ENCODE results near the gene SORL1.

SORL1 gene

DNA sequence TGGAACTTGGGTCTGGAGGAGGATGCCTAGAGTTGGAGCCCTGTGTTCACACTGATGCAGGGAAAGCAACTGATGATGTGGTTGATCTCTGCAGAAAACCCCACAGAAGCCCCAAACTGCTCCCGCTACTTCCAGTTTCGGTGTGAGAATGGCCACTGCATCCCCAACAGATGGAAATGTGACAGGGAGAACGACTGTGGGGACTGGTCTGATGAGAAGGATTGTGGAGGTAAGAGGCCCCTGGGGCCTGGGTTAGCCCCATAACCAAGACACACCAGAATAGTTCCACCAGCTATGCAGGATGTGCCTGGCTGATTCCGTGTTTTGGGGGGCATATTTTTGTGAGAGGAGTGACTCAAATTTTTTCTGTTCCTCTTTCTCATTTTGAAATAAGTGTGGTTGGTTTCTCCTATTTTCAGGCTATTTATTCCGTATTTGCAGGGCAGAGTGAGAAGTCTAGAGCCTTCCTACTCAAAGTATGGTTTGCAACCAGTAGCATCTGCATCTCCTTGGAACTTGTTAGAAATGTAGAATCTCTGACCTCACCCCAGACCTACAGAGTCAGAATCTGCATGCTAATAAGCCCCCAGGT lies 137.9 kb downstream of the SORL1 start:
- DNase-seq = no peak

DNA sequence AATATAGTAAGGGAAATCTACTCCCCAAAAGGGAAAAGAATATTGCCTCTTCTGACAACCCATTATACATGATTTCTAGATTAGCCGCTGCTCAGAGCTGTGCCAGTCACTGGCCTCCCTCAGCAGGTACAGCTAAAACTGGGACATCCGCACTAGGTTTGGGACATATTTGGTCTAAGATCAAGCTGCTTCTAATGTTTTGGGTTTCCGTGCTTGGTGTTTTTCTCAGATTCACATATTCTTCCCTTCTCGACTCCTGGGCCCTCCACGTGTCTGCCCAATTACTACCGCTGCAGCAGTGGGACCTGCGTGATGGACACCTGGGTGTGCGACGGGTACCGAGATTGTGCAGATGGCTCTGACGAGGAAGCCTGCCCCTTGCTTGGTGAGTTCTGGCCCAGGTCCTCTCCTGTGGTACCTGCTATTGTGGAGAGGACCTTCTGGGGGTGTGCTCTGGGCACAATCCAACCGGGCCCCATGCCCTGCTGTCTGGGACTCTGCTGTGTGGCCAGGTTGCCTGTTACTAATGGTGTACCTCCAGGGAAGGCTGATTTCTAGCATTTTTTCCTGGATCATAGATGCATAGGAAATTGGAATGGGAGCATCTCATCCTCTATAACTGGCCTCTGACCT lies 138.8 kb downstream of the SORL1 start:
- DNase-seq = no peak

DNA sequence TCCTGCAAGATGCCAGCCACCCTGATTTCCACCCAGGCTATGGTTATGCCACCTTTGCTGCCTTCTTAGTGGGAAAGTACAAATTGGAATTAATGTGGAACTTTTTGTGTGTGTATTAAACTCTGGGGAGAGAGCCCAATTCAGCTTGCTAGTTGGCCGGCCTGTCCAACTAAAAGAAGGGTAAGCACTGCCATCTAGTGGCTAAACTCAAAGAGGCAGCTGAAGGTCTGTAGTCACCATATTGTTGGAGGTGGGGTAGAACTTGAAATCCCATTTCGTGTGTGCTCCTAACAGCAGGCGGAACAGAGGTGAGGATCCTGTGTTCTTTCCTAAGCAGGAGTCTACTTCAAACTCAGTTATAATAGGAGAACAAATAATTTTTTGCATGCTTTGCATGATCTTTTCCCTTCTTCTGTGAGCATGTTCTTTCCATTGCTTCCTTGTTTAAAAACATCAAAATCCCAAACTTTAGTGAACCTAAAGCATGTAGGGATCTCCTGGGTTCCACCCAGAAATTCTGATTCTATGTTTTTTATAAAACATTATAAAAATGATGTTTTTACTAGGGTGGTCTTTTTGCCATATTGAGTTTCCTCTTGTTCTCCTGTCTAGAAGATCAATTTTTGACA lies 139.4 kb downstream of the SORL1 start:
- DNase-seq = no peak

DNA sequence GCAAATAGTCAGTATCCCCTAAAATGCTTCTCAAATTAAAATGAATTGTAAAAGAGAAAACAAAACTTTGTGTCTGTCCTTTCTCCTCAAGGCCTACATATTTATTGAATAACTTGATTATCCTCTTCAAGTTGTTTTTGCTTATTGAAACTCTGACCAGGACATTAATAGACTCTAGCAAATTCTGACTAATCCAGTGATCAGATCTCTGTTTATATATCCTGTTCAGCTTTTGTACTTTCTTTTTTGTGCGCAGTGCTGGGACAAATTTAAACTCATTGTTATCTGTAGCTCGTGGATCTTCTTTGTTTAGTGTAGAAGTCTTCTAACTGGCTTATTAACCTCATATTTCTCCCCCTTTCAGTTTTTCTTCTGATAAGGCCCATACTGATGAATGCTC lies 140.6 kb downstream of the SORL1 start:
- DNase-seq = no peak

DNA sequence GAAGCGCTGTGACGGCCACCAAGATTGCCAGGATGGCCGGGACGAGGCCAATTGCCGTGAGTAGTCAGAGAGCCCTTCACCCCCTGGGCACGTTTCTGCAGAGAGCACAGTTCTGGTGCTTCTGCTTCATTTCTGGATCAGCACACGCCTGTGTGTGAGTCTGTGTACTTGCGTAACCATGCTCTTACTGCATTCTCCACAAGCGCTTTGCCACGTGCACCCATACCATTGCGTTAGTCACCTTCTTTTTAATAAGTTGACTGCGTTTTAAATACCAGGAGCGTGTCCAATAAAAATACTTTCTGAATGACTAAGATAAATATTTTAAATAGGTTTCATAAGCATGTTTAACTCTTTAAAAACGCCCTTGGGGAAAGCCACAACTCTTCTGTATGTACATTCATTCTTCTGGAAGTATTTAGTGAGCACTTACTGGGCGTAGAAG lies 143.6 kb downstream of the SORL1 start:
- no peak for DNase-seq

DNA sequence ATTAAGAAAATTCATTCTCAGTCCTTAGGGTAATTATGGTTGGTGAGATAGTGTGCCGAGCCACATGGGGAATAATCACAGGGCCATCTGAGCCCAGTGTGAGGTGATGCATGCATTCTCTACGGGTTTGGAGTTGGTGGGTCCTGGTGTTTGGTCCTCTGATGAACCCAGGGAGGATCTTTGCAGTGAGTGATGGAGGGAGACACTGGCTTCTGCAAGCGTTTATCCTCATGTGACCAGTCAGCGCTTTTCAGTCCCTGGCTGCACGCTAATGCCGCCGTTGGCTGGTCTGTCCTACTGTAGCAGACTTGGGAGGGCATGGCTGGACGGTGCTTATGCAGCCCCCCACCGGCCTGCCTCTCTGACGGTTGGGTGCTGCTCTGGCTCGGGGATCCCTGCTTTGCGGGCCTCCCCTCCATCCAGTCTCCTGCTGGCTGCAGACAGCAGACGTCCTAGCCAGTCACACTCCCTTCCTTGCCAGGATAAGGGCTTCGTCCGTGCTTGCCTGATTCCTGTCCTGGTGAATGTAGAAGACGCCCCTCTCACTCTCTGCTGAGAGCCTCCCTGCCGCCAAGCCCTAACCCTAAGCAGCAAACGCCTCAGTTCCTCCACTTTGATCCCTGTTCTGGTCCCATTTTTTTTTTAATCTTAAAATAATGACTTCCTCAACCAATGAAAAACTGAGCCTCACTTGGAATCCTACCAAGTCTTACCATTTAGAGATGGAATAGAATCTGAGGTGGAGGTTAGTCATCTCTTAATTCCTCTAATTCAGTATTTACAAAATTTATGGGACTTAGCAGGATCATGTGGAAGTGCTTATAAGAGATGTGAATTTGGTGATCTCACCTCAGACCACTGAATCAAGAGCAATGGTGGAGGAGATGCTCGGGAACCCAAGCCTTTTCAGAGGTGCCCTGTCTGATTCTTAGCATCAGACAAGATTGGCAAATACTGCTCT lies 144.4 kb downstream of the SORL1 start:
- DNase-seq = no peak

DNA sequence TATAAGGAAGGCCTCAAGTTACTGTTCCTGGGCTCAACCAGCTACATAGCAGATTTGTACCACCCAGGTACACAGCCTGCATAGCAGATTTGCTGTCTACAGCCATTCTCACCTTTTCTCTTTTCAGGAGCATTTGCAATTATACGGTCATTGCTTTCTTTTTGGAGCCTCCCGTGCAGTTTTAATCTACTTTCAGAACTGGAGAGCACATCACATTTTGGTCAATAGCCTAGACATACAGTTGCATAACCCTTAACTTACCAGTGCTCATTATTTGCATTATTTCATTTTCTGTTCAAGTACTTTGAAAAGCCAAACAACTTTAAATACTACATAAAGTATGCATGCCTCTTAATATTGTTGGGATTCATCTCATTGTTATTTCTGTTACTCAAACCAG lies 151.2 kb downstream of the SORL1 start:
- no peak for DNase-seq

DNA sequence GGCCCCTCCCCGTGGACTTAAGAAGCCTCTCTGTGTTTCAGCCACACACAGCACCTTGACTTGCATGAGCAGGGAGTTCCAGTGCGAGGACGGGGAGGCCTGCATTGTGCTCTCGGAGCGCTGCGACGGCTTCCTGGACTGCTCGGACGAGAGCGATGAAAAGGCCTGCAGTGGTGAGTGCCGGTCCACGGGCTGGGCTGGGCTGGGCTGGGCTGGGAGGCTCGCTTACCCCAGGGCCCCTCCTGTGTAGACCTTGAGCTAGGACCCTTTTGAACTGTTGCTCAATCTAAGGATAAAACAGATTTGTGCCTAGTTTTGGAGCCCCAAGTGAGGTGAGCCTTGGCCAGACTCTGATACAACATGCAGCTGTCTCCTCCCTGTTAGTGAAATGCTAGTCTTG lies 152.0 kb downstream of the SORL1 start:
- no peak for DNase-seq

DNA sequence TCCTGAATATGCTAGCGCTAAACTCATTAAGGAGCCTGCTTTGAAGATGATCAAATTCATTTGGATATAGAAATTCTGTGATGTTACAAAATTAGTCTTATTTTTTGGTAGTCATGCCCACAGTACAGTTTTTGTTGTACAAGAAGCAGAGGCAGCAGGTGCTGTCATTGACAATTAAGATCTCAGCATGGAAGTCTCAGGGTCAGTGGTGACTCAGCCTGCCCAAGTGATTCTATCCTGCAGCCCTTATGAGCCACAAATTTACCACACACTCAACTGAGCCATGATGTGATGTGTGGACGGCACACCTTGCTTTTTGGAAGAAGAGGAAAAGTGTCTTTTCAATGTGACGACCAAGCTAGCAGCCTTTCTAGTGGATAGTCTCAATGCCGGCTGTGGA lies 154.2 kb downstream of the SORL1 start:
- no peak for DNase-seq

DNA sequence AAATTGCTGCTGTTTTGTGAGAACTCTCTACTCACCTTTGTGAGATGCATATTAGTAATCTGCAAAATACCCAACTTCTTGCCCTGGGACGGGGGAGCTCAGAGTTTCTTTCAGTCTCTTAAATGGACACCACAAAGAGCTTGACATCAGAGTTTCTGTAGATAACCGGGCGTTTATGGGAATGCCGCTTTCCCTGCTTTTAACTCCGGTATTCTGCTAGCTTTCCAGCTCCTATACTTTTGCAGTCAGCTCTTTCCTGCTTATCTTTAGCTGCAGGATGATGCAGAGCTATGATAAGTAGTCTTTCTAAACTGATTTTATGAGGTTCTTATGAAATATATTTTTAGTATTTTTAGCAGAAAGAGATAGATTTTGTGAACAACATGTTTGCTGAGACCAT lies 155.2 kb downstream of the SORL1 start:
- DNase-seq = no peak

DNA sequence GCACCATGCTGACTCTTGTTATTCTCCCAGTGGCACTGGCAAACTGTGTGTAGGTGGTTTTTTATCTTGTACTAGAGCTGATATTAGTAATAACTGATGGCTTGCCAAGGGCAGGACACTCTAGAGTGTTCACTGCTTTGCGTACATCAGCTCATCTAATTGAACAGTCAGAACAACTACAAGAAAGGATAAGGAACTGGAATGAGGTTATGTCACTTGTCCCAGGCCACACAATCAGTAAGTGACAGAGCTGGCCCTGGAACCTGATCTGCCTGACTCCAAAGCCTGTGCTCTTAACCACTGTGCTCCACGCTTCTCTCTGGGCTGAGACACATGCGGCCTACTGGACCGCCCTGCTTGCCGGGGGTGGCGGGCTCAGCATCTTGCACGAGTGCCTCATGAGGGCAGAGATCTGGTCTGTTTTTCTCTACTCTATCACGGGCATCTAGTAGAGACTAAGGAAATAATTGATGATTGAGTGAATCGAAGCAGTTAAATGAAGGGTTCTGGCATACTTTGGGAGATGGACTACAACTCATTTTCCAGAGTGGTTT lies 156.5 kb downstream of the SORL1 start:
- DNase-seq = no peak

DNA sequence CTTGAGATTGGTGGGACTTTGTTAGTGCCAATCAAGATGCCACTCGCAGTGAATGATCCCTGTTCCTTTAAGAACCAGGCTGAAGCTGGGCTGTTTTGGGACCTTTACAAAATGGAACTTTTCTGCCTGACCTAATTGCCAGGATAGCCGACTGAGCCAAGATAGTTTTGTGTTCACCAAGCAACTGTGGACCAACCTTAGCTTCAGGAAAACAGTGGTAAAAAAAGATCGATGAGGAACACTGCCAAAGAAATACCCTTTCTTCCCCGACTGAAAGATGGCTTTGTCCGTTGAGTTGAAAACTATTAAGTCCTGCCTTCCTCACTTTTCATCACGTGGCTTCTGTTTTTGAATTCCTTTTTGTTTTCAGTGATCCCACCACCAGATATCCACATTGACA lies 158.6 kb downstream of the SORL1 start:
- no peak for DNase-seq

DNA sequence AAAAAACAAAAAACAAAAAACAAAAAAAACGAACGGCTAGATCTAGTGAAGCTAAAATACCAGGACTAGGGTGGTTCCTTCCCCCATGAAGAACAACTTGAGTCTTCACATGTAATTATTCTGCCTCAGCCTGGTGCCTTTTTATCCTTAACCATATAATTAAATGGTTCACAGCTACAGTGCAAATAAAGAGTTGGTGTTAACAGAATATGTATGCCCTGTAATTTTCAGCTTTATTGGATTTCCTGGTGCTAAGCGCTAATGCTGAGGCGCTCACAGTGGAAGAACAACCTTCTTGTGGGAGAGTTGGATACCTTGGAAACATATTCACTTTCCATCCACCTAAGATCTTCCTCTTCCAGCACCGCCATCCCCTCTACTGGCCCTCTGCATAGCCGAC lies 159.1 kb downstream of the SORL1 start:
- DNase-seq = no peak

DNA sequence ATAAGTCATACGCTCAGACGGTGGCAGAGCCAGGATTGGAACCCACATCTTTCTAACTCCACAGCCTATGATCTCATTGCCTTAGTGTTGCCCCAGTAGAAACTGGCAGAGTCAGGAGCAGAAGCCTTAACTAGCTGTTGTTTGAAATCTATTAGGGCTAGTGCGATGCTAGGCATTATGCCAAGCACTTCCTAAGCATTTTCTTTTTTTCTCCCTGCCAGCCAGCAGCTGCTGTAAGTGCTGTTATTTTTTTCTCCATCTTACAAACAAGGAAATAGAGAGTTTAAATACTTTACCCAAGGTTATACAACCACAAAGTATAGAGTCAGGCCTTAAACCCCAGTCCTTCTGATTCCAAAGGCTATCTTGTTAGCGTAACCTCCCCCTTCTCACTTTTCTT lies 161.6 kb downstream of the SORL1 start:
- no peak for DNase-seq

DNA sequence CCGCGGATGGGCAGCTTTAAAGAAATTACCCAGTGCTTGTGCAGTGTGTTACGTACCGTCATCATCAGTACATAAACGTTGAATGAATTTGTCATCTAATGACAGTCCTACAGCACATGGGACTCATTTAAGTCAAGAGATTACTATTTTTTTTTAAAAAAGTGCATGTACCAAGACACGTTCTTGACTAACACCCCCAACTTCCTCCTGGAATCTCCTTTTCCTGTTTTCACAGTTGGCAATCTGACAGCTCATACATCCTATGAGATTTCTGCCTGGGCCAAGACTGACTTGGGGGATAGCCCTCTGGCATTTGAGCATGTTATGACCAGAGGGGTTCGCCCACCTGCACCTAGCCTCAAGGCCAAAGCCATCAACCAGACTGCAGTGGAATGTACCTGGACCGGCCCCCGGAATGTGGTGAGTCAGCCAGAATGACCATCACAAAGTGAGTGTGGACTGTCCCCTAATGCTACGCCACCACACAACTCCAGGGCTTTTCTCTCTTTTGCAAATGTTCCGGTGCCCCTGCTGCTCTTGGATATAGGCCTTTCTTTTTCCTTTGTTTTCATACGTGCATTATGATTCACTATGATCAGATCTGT lies 162.6 kb downstream of the SORL1 start:
- no peak for DNase-seq

DNA sequence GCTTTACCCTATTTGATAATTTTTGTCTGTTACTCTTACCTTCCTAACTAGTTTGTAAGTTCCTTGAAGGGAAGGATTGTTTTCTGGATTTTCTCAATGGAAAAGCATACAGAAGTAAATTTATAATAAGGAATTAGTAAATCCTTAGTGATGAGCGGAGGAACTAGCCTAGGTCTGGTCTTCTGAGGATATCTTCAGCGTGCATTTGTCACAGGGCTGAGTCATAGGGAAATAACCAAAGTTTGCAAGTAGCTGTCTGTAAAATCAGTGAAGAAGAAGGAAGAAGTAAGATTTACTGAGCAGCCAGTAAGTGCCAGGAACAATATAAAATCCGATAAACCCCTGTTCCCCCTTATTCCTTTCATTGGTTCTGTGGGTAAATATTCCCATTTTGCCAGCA lies 163.4 kb downstream of the SORL1 start:
- no peak for DNase-seq

DNA sequence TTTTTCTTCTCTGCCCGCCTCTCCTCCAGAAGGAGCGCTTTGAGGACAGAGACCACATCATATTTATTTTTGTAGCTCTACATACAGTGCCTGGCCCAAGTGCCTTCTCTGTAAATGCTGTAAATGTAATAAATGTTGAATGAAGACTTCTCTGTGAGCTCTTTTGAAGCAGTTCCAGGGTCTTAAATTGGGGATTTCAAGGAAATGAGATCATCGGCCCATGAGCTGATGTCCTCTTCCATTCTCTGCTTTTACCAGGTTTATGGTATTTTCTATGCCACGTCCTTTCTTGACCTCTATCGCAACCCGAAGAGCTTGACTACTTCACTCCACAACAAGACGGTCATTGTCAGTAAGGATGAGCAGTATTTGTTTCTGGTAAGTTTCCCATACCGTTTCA lies 166.4 kb downstream of the SORL1 start:
- no peak for DNase-seq

DNA sequence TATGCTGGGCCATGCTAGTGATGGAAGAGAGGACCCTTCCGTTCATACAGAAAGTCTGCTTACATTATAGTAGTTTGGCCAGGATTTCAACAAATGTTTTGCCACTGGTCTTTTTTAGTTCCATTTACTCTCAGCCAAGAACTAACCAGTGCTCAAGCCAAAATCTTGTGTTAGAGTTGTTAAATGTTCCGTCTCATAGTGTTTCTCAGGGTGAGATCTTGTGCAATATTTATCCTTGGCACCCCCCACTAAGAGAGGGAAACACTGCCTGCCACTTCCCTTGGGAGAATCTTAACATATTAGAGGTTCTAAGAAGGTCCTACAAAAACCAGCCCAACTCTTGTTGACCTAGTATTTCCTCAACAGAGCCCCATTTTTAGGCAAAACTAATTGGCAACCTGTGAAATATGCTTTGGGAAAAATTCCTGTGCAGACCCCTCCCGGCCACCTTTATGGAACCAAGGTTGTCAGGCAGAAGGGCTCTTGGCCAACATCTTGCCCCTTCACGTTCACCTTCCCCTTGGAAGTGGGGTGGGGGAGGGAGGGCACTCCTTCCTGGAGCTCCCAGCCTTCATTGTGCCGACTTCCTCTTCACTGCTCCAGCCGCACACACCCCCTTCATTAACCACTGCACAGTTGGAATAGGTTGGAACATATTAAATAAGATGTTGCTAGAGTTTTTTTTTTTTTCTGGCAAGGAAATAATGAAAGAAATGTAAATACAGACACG lies 173.8 kb downstream of the SORL1 start:
- DNase-seq = no peak

DNA sequence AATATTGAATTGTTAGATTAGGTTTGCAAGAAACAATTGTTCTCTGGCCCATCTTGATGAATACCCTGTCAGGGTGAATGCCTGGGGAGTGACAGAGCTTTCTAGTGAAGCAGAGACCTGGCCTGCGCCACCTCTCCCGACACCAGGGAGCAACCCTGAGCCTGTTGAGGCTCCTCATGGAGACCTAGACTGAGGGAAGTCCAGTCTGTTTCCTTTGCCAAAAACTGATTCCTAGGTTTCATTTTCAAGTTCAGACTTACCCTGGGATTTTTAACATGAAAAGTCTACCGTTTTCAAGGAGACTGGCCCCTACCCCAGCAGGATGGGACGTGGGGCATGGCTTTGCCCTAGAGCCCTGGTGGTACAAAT lies 174.4 kb downstream of the SORL1 start:
- DNase-seq = no peak

DNA sequence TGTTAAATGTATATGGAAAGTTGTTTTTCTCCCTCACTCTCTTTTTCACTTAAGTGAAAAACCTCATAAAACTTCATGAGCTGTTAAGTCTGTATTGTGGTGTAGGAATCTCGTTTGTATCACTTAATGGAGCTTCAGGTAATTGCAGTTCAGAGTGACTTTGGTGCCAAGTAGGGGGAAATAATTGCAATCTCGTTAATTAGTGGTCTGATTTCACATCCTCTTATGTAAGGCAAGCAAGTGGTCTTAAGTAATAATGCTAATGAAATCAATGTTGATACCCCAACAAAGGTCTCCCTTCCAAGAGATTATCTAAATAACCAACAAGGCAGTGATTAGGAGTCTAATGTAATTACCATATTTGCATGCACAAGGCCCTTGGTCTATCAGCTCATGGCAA lies 174.9 kb downstream of the SORL1 start:
- DNase-seq = no peak

DNA sequence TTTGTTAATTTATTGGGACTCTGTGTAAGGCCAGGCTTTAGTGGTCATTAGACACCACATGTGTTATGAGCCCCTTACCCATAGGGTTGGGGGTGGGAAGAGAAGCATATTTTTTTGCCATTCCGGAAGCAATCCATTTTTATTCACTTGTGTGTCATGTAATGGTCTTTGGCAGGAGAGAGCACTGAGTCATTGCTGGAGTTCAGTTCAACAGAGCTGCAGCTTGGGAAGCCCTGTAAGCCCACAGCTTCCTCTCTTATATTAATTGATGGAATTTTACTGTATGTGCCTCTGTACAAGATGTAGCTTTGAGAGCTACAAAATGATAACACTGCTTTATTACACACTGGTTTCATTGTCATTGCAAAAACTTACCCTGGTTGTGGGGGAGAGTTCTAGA lies 177.9 kb downstream of the SORL1 start:
- DNase-seq = no peak

DNA sequence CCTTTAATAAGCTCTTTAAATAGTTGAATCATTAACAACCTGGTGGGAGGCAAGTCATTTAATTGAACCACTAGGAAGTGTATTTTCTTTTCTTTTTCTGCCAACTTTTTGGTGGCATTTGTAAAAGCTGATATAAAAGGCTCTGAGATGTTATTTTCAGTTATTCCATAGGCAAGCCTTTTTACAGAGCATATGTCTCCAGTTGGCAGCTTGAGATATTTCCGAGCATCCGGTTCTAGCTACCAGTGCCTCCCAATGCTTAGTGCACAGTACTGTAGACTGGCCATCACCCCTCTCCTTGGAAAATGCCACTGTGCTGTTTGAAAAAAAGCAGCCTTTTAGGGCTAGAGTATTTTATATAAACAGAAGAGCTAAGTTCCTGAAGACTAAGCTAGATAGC lies 179.3 kb downstream of the SORL1 start:
- no peak for DNase-seq

Data from GOT3 (cell line).